HG02588 (cell line): ENCODE measurements around the gene CFAP61.
A peak's percentile ranks its signal among the peaks of the same experiment; 100 is the strongest.
"Not testable (repeated sequence)": the region's sequence is repeated elsewhere in the genome, so short reads cannot be mapped to it uniquely, and the experiment has no call there.

Experiments
- ATAC-seq: cut with Tn5 transposase; IDR thresholded peaks from one replicate; pipeline ENCODE4 v1.9.1; 2021; ENCODE audit warnings: mild to moderate bottlenecking, moderate library complexity; ENCODE audit not compliant: unreplicated experiment

CFAP61 gene

DNA sequence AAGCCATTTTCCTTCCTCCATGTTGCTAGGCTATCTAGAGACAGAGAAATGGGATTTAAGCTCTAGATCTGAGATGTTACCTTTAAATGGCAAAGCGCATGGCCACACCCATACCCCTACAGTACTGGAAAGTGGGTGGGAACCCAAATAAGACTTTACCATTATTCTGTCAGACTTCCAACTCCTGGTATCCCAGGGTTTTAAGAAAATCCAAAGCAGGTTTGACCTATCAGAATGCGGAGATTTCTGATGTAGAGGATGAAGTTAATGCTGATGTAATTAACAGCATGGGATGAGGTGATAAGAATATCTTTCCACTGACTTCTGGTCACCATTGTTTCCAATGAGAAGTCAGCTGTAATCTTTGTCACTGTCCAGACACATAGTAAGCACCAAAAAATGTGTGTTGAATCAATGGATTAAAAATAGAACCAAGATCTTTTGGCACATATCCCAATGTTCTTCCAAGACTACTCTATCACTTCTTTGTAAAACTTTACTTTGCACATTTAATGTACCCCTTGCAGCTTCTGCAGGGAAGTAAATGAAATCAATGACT lies 174.8 kb downstream of the CFAP61 start:
- ATAC-seq: no peak

DNA sequence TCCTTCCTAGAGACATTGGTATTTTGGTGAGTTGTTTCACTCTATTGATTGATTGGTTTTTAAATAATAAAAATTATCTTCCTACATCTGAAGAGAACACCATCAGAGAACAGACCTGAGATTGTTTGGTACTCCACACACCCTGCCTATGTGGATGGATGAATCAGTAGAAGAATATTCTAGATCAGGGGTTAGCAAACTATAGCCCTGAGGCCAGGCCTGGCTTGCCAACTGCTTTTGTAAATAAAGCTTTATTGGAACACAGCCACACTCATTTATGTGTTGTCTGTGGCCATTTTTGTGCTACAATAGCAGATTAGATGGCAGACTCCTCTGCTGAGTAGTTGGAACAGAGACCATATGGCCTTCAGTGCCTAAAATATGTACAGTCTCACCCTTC lies 176.0 kb downstream of the CFAP61 start:
- no peak for ATAC-seq

DNA sequence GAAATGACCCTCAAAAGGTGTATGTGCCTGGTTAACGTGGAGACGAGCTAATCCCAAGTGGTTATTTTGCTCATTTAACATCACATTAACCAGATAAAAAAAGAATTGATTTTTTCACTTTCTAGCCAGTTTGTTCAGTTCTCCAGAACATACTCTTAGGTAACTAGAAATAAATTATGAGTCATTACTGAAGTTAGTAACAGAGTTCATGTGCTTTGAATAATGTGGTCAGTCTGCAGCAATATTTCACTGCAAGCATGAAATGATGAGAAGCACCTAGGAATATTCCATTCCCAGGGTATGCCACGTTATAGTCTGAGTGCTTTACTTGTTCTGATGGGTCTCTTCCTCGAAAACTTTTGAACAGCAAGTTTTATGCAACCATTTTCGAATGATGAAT lies 177.3 kb downstream of the CFAP61 start:
- ATAC-seq: no peak

DNA sequence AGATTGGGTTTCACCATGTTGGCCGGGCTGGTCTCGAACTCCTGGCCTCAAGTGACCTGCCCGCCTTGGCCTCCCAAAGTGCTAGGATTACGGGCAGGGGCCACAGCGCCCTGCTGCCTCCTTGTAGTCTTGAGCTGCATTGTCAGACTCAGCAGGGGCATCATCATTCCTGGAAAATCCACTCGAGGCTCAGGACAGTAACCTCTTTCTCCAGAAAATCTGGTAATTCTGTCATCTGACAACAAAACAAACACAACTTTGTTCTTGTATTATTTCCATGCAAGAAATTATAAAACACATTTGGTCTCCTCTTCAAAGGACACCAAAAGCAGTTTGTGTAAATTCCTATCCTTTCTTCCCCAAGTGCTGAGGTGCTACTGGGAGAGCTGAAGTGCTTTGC lies 178.4 kb downstream of the CFAP61 start:
- no peak for ATAC-seq

DNA sequence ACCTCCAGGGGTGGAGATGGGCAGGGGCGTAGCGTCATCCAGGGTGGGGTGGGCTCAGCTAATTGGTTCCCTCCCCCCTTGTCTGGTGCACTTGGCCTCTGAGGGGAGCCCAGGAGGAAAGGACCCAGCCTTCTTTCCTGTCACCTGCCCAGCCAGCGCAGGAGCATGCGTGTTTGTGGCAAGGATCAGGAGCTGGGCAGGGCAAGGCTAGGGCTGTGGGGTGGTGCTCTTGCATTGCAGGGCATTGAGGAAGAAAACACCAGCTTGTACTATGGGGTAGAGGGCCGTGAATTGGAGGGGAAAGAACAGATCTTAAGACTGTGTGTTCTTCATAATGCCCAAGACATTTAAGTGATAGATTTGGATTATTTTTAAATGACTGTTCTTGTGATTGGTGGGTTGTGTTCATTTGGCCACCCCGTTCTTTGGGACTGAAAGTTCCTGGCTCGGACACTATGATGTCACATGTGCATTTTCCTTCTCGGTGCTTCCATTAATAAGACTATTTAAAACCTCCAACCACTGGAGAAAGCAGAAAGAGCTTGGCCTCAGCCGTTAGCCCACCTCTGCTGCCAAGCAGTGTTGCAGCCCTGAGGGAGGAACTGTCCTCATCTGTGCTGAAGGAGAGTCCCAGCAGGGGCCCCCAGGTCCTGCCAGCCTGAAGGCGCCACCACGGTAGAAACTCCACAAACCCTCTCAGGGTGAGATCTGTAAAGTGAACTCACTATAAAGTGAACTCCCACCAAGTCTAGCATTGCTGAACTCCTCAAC lies 179.4 kb downstream of the CFAP61 start:
- no peak for ATAC-seq

DNA sequence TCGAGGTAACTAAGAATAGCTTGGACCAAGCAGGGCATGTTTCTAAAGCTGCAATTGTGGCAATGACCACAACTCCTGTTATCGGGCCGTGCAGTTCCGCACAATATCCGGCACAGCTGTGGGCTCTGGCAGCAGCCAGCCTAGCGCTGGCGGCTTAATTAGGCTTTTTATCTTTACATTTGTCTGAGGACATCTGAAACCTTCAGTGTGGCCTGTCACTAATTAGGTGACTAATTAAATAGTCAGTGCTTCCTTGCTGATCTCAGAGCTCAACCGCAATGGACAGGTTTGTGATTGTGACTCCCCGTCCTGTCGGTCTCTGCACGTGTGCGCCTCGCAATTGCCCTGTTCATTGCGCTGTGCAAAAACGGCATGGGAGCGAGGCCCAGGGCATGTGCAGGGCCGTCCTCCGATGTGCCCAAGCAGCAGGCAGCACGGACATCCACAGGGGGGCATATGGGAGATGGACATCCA lies 180.7 kb downstream of the CFAP61 start:
- ATAC-seq: no peak

DNA sequence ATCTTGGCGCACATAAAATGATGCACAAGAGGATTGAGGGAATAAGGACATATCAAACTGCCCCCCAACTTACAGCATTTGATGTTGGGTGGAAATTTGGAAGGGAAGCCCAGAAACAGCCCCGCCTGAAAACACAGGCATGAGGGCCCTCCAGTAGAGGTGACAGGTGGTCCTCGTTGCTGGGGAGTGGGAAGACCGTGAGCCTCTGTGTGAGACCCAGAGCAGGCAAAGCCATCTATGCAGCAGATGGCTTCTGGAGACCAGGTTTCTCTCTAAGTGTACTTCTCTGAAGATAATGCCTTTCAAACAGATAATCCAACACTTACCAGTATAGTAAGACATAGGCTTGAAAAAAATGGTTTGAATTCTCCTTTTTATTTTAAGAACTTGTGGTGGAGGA lies 183.3 kb downstream of the CFAP61 start:
- no peak for ATAC-seq

DNA sequence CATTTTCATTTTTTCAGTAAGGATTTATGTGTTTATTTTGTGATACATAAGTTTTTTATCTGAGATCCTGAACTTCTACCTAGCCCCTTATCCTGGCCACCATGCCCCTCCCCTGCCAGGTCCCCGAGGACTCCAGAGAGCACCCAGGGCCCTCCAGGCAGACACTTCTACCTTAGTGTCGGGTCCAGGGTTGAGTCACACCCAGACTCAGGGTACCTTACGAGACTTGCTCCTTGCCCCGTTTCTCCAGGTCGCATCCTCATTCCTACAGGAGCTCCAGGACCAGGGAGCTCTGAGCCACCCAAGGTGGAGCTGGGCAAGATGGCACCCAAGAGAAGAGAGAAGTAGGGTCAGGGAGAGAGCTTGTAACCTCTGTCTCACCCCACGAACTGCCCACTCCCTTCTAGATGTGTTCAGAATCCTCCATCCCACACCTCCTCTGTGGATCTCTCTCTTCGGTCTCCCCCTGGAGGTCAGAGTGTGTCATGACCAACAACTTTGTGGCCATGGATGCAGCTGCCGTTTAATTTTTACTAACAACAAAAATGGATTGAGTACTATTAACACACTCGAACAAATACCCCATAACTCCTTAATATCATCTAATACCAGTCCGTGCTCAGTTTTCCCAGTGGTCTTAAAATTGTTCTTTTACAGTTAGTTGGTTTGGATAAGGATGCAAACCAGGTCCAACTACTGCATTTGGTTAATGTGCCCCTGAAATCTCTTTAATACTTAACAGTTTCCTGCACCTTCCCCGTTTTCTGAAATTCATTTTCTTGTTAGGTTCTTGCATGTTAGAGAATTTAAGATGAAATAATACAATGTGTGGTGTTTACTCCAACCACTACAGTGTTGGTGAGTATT lies 185.0 kb downstream of the CFAP61 start:
- peak; percentile 48 for ATAC-seq

DNA sequence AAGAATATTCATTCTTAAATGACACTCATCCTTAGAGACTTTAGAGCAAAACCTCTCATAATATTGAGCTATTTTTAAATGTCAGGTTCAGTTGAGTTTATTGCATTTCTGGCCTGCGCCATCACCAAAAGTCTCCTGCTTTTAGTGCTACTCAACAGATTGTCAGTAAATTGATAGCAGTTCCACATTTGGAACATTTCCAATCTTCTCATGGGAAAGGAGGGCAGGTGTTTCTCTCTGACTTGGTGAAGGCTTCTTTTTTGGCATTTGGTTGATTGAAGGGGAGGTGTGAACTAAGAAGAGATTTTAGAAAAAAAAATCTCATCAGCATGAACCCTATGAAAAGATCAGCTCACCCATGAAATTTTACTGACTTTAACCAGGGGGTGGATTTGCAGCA lies 189.6 kb downstream of the CFAP61 start:
- ATAC-seq: no peak

DNA sequence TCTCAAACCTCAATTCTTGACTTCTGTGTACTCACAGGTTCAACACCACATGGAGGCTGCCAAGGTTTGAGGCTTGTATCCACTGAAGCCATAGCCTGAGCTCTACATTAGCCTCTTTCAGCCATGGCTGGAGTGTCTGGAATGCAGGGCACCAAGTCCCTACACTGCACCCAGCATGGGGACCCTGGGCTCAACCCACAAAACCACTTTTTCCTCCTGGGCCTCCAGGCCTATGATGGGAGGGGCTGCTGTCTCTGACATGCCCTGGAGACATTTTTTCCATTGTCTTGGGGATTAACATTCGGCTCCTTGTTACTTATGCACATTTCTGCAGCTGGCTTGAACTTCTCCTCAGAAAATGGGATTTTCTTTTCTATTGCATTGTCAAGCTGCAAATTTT lies 192.1 kb downstream of the CFAP61 start:
- ATAC-seq: not testable (repeated sequence)

DNA sequence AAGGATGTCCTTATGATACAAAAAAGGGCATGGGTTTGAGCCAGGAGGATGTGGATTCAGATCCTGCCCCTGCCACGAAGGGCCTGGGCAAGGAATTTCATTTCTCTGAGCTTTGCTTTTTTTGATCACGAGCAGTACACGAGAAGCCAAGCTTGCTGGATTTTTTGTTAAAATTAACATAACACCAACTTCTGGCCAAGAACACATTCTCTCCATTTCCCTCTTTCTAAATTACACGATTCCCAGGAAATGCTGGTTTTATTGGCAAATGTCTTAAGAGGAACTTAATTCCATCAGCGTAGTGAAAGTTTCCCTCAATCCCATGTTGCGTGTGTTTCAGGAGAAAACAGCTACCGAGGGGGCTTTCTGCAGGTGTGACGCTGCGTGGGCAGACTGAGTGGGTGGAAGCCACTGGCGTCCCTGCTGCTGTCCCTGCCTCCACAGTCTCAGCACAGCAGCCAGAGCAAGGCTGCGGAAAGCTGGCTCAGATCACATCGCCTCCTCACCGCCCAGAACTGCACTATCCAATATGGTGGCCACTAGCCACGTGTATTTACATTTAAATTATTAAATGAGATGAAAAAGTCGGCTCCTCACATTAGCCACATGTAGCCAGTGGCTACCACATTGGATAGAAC lies 194.8 kb downstream of the CFAP61 start:
- ATAC-seq: no peak

DNA sequence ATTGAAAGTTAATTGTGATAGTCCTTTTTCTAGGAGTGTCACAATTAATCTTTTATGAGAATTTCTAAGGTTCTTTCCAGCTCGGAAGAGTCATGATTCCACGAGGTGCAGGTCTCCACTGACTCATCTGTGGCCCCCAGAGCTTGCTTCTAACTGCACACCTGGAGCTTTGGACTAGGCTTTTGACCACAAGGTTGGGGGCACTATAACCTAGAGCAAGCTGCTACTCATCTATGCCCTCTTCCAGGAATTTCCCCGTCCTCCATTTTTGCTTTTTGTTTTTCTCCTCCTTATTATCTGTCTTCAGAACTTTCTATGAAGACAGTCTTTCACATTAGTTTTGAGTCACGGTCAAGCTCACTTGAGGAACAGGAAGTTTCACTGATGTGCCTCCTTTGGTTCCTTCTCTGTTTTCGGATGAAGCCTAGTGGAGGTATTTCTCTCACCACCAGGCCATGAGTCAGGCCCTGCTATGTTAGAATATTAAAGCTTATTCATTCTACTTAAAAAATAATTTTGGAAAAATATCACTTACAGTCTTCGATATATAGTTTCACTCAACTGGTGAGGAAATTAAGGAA lies 196.4 kb downstream of the CFAP61 start:
- ATAC-seq: no peak

DNA sequence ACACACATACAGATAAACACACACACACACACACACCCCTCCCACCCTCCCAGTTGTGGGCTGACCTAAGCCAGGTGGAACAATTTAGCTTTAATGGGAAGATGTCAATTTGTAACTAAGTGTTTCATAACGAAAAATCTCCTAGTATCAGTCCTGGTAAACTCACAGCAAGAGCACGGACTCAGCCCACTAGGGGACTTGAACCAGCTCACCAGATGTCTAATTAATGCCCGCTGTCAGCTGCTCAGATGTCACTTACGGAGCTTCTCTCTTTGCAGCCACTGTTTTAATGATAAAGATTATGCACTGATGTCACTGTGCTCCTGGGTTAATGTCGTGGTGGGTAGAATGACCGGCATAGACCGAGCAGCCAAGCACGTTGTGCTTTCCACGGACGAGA lies 199.0 kb downstream of the CFAP61 start:
- ATAC-seq: no peak

DNA sequence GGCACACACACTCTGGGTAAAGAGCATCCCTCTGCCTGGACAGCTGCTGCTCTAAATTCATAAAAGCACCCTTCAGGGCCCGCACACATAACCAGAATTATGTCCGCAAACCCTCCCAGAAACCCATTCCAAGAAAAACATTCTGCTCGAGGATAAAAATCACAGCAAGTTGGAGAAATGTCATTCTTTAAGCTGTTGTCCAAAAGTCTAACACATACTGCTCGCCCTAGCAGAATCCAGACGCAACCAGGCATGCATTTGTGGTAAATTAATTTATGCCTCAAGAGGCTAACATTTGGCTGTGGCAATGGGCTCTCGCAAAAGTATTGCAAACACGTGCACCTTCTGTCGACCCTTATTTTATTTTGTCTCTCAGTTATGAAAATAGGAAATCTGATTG lies 199.5 kb downstream of the CFAP61 start:
- no peak for ATAC-seq

DNA sequence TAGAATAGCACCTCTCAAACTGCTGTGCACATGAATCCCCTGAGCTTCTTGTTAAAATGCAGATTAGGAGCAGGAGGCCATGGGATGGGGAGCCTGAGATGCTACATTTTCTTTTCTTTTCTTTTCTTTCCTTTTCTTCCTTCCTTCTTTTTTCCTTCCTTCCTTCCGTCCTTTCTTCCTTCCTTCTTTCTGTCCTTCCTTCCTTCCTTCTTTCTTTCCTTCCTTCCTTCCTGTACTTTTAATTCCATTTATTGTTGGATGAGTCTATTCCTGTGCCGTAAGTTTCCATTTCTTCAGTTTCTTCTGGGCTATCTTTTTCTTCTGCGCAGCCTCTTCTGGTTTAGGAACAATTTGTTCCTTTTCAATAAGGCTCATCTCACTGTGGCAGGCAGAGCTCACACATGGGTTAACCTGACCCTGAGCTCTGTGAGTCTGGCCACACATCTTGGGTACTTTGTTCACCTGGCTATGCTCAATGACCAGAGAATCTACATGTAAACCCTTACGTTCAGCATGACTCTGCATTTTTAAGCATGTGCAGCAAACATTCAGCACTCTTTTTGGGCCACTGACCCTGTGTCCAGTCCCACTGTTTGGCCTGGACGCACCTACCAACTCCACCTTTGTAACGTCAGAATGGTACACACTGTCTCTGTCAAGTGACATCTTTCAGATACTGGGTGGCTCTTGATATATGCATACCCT lies 200.9 kb downstream of the CFAP61 start:
- ATAC-seq: no peak

DNA sequence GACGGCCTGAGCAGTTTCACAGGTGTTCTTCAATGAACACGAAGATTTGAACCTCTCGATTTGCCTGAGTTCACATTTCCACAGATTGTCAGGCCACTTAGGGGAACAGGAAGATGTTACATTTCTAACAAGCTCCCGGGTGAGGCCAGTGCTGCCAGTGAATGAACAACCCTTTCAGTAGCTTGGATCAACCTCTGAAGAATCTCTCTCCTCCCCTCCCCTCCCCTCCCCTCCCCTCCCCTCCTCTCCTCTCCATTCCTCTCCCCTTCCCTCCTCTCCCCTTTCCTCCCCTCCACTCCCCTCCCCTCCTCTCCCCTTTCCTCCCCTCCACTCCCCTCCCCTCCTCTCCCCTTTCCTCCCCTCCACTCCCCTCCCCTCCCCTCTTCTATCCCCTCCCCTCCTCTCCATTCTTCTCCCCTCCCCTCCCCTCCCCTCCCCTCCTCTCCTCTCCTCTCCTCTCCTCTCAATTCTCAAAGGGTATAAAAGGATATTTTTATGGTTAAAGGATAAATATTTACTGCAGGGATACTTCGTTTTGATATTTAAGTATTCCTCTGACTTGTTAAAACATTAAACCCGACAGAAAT lies 201.5 kb downstream of the CFAP61 start:
- no peak for ATAC-seq

DNA sequence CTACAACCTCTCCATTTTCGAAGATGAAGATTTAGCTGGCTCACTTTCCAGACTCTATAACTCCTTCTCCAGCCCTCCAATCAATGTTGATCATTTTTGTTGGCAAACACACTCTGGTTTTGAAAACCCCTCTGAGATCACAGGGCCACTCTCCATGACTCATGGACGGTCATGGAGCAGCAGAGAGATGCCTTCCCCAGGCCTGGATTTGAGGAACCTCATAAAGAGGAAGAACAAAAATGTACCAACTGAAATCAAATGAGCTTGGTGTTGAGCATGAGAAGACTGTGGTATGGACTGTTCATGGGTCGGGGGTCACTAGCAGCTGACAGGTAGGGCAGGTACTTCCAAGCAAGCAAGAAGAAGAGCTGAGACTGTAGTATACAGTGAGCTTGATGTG lies 202.8 kb downstream of the CFAP61 start:
- no peak for ATAC-seq

DNA sequence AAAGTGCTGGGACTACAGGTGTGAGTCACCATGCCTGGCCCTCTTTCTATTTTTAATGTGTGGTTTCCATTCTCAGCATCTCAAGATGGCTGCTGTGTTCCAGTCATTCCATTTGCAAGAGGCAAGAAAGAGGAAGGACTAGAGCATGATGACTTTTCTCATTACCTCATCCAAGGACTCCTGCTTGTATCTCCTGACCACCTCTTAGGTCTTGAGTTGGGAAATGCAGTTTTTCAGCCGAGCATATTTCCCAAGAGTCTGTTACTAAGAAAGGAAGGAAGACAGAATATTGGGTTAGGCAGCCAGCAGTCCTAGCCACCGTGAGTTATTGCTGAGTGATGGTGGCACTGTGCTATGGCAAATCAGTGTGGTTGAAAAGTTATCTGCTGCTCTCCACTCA lies 207.2 kb downstream of the CFAP61 start:
- ATAC-seq: no peak

DNA sequence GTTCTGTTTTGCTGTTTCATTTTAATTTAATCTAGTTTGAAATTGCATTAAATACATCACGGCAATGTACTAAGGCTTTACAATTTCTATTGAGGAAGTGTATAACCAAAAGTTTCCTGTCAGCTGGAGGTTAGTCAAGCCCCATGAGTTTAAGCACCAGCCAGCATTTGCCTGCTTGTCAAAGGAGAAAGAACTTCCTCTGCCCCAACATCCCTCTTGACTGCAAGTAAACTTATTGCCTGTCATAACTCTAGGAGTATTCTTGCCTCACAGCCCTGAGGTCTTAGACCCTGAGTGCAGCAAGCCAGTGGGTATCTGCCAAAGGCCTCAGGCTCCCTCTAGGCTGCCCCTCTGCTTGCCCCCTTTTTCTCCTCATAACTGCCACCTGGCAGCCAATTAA lies 208.8 kb downstream of the CFAP61 start:
- no peak for ATAC-seq

DNA sequence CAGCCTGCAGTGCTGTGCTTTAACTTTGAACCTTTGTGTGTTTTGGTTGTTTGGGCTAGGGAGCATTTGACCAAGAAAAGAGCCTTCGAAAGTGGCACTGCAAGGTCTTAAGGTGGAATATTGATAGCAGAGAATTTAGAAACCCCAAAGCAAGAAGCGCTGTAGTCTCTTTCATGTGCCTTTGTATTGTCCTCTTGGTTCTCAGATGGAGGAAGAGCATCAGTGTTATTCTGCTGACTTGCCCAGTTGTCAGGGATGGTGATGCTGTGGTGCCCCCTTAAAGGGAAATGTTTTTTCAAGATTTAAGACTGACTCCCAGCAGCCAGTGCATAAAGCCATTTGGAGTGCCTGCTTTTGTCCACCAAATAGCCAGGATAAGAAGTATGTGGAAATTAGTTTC lies 212.9 kb downstream of the CFAP61 start:
- ATAC-seq: no peak
